Esophagus muscularis mucosa (tissue), 4 donors: Measurements from ENCODE around the gene NBAS. TPM values are rescaled to one million over a fixed set of nuclear protein-coding genes. Genes with fewer than 3 reads are reported as not detected.
A peak's percentile ranks its signal among the peaks of the same experiment; 100 is the strongest.

Source experiments
- DNase-seq: peaks from one replicate; pipeline ENCODE4 v3.0.0-alpha.2; 2017; ENCODE audit errors: extremely low spot score
- H3K27ac ChIP-seq, 4 donors: fragments of 200-600 bp; sonication (generic); replicated peaks in 1 of 4; 1 replicate in 3 of 4; 2 replicates in 1 of 4; pipeline ENCODE4 v1.5.1; 2016 to 2019; ENCODE audit warnings: mild to moderate bottlenecking in 1 of 4
- H3K27me3 ChIP-seq, 4 donors: fragments of 200-600 bp; sonication (generic); one replicate each; pipeline versions ENCODE4 v1.5.1 to v1.6.0; 2016 to 2019
- H3K36me3 ChIP-seq, 4 donors: fragments of 200-600 bp; sonication (generic); one replicate each; pipeline ENCODE4 v1.5.1; 2016 to 2019
- H3K4me1 ChIP-seq, 4 donors: fragments of 200-600 bp; sonication (generic); one replicate each; pipeline ENCODE4 v1.5.1; 2016 to 2019
- H3K4me3 ChIP-seq, 4 donors: fragments of 200-600 bp; sonication (generic); 1 replicate in 2 of 4; 2 replicates in 2 of 4; pipeline ENCODE4 v1.5.1; 2016 to 2019; ENCODE audit warnings: mild to moderate bottlenecking in 4 of 4, moderate library complexity in 1 of 4
- H3K9me3 ChIP-seq, 4 donors: fragments of 200-600 bp; sonication (generic); 1 replicate in 3 of 4; 2 replicates in 1 of 4; pipeline ENCODE4 v1.5.1; 2016 to 2019
- CTCF ChIP-seq, 3 experiments: fragments of 200-600 bp in 2 of 3; fragments of 450-650 bp in 1 of 3; sonication (generic) in 2 of 3; IDR thresholded peaks; one replicate each; pipeline ENCODE4 v1.5.1; 2017 to 2019; ENCODE audit warnings: antibody characterized with exemption in 3 of 3, mild to moderate bottlenecking in 2 of 3, moderate library complexity in 1 of 3
- EP300 ChIP-seq: sonication (generic); formaldehyde crosslinking; IDR thresholded peaks from one replicate; pipeline ENCODE4 v1.6.1; 2017; ENCODE audit warnings: antibody characterized with exemption
- POLR2A ChIP-seq: fragments of 450-650 bp; IDR thresholded peaks from one replicate; pipeline ENCODE4 v1.6.1; 2017; ENCODE audit warnings: antibody characterized with exemption, moderate library complexity, mild to moderate bottlenecking, low read depth
- POLR2AphosphoS5 ChIP-seq, 2 donors: sonication (generic); formaldehyde crosslinking; IDR thresholded peaks; one replicate each; pipeline ENCODE4 v1.6.1; 2017; ENCODE audit warnings: antibody characterized with exemption in 2 of 2
- WGBS: methylation state at CpG from one replicate; pipeline ENCODE4 v1.1.5; 2018; 5-methylcytosine and 5-hydroxymethylcytosine counted together
- intact Hi-C: fragments of 100-400 bp; cut with DNase I; formaldehyde crosslinking; loops from one replicate; pipeline ENCODE4 v1.15.1; 2023
- total RNA-seq, 4 donors: library from RNA; depleted of rRNA; stranded (reverse); fragments of >200 nt; gene quantifications; one replicate each; pipeline versions ENCODE4 v1.1.0 to v1.2.1, GENCODE V29; 2016

Gene NBAS
- total RNA-seq, 4 donors from 2014 or later: 39.2 to 43.6 (median 42.0) TPM

- no peak for DNase-seq
- no peak for TF ChIP-seq CTCF (IDR thresholded peaks at IDR 0.05)
- TF ChIP-seq EP300: no peak
- TF ChIP-seq POLR2AphosphoS5 (IDR thresholded peaks at IDR 0.05): no peak
- TF ChIP-seq POLR2A: no peak
- intact Hi-C loops: no loop called here
- H3K27me3 ChIP-seq: no peaks in the 10 kb centered on the region
- no peaks in the 10 kb centered on the region for H3K9me3 ChIP-seq
- peak overlapping the region in 2 of 4 donors; percentile 19 to 32 for H3K4me3 ChIP-seq
- 43% methylated on average over 11 of the region's 11 CpGs for WGBS
- peaks cover 0 to 39% (median 30%) of the 10 kb centered on the region in 4 donors for H3K4me1 ChIP-seq
- peak overlapping the region; percentile 56 to 83 (median 71) for H3K27ac ChIP-seq
- H3K36me3 ChIP-seq: peaks cover 0 to 24% (median 15%) of the 10 kb centered on the region in 4 donors
Measured at GRCh38 chr2:15170070-15170775, 390.9 kb downstream of the NBAS start.

- Histone ChIP-seq H3K27me3 (no peaks in the 10 kb centered on the region), H3K4me1 (peaks cover 0 to 39% (median 30%) of the 10 kb centered on the region in 4 donors), H3K9me3 (no peaks in the 10 kb centered on the region), H3K4me3 (peak overlapping the region in 2 of 4 donors; percentile 19 to 32), H3K36me3 (peaks cover 0 to 24% (median 15%) of the 10 kb centered on the region in 4 donors), H3K27ac (peak overlapping the region; percentile 56 to 83 (median 71))
- WGBS: 76% methylated on average over 9 of the region's 9 CpGs
- TF ChIP-seq EP300 (no peak), POLR2AphosphoS5 (IDR thresholded peaks at IDR 0.05) (peak; percentile 30 to 74)
- DNase-seq: no peak
- intact Hi-C loops: no loop called here
Measured at GRCh38 chr2:15169326-15170069, 391.6 kb downstream of the NBAS start.

- WGBS: 87% methylated on average over 6 of the region's 6 CpGs
- no peak for DNase-seq
- TF ChIP-seq POLR2AphosphoS5 (IDR thresholded peaks at IDR 0.05) (no peak), EP300 (no peak), POLR2A (no peak), CTCF (IDR thresholded peaks at IDR 0.05) (no peak)
- no peak overlapping the region for H3K4me3 ChIP-seq
- H3K27ac ChIP-seq: no peak overlapping the region
- H3K9me3 ChIP-seq: no peaks in the 10 kb centered on the region
- peaks cover 0 to 27% (median 21%) of the 10 kb centered on the region in 4 donors for H3K4me1 ChIP-seq
- intact Hi-C loops: no loop called here
- peaks cover 0 to 24% (median 15%) of the 10 kb centered on the region in 4 donors for H3K36me3 ChIP-seq
- H3K27me3 ChIP-seq: no peaks in the 10 kb centered on the region
Measured at GRCh38 chr2:15168116-15168515, 393.0 kb downstream of the NBAS start.

- Histone ChIP-seq H3K4me1 (peaks cover 0 to 22% (median 18%) of the 10 kb centered on the region in 4 donors), H3K27ac (no peak overlapping the region), H3K9me3 (no peaks in the 10 kb centered on the region), H3K27me3 (no peaks in the 10 kb centered on the region), H3K4me3 (no peak overlapping the region), H3K36me3 (peaks cover 0 to 24% (median 15%) of the 10 kb centered on the region in 4 donors)
- intact Hi-C loops: no loop called here
- no peak for DNase-seq
- WGBS: 91% methylated on average over 12 of the region's 12 CpGs
- TF ChIP-seq POLR2AphosphoS5 (IDR thresholded peaks at IDR 0.05) (no peak), CTCF (IDR thresholded peaks at IDR 0.05) (no peak), POLR2A (no peak), EP300 (no peak)
Measured at GRCh38 chr2:15166878-15167277, 394.3 kb downstream of the NBAS start.

GRCh38 chr2:15163326-15163725, 397.8 kb downstream of the NBAS start:
- no peaks in the 10 kb centered on the region for H3K27me3 ChIP-seq
- no peak for DNase-seq
- no peak overlapping the region for H3K4me3 ChIP-seq
- no peaks in the 10 kb centered on the region for H3K9me3 ChIP-seq
- peaks cover 0 to 16% (median 13%) of the 10 kb centered on the region in 4 donors for H3K36me3 ChIP-seq
- no peak overlapping the region for H3K27ac ChIP-seq
- peaks cover 0 to 14% (median 11%) of the 10 kb centered on the region in 4 donors for H3K4me1 ChIP-seq
- 44% methylated on average over 2 of the region's 2 CpGs for WGBS
- intact Hi-C loops: no loop called here
- TF ChIP-seq POLR2A (no peak), CTCF (IDR thresholded peaks at IDR 0.05) (no peak), POLR2AphosphoS5 (IDR thresholded peaks at IDR 0.05) (no peak), EP300 (no peak)
